Lower leg skin (tissue), 3 donors: ENCODE measurements around the gene CAMTA2.

Experiments
- CTCF ChIP-seq, 3 donors: fragments of 450-650 bp; IDR thresholded peaks; one replicate each; pipeline ENCODE4 v1.5.1; 2016; ENCODE audit warnings: antibody characterized with exemption in 3 of 3, mild to moderate bottlenecking in 3 of 3, moderate library complexity in 2 of 3
- POLR2A ChIP-seq, 2 donors: fragments of 450-650 bp; IDR thresholded peaks; one replicate each; pipeline ENCODE4 v1.6.1; 2016 to 2017; ENCODE audit warnings: antibody characterized with exemption in 2 of 2, mild to moderate bottlenecking in 1 of 2, moderate library complexity in 1 of 2

GRCh38 chr17:4938688-4939545, 48.6 kb downstream of the CAMTA2 start:
- TF ChIP-seq CTCF (IDR thresholded peaks at IDR 0.05) (no peak), POLR2A (IDR thresholded peaks at IDR 0.05) (no peak)
